Neuronal stem cell (in vitro differentiated cells): ENCODE data around the gene CLNK.

Experiments
- DNase-seq: peaks from one replicate; pipeline ENCODE4 v3.0.0-alpha.2; 2013; ENCODE audit warnings: low spot score
- H2AFZ ChIP-seq: one replicate; pipeline ENCODE4 v1.6.1; 2013; ENCODE audit warnings: mild to moderate bottlenecking, low read length, inconsistent platforms
- H2AK5ac ChIP-seq: 2 replicates; pipeline ENCODE4 v1.6.1; 2013; ENCODE audit warnings: low read depth, mild to moderate bottlenecking, inconsistent platforms, low read length, moderate library complexity, mixed read lengths
- H2BK120ac ChIP-seq: 2 replicates; pipeline ENCODE4 v1.6.1; 2013; ENCODE audit warnings: low read depth, mild to moderate bottlenecking, inconsistent platforms, low read length, moderate library complexity, mixed read lengths
- H2BK12ac ChIP-seq: one replicate; pipeline ENCODE4 v1.6.1; 2013; ENCODE audit warnings: low read length, inconsistent platforms
- H2BK15ac ChIP-seq: 2 replicates; pipeline ENCODE4 v1.6.1; 2013; ENCODE audit warnings: mild to moderate bottlenecking, low read length, inconsistent platforms, mixed read lengths
- H2BK5ac ChIP-seq: one replicate; pipeline ENCODE4 v1.6.1; 2013; ENCODE audit warnings: inconsistent platforms, mild to moderate bottlenecking, low read length, moderate library complexity
- H3K14ac ChIP-seq: one replicate; pipeline ENCODE4 v1.6.1; 2013; ENCODE audit warnings: low read length, inconsistent platforms
- H3K18ac ChIP-seq: 2 replicates; pipeline ENCODE4 v1.6.1; 2013; ENCODE audit warnings: low read length, inconsistent platforms
- H3K23ac ChIP-seq: 2 replicates; pipeline ENCODE4 v1.6.1; 2013; ENCODE audit warnings: low read depth, mild to moderate bottlenecking, mixed read lengths, low read length, inconsistent platforms; ENCODE audit not compliant: poor library complexity
- H3K27ac ChIP-seq: replicated peaks from 3 replicates; pipeline ENCODE4 v1.5.1; 2013; ENCODE audit warnings: low read length, inconsistent platforms
- H3K27me3 ChIP-seq, 3 experiments: 2 replicates each; pipeline ENCODE4 v1.6.1; 2013; ENCODE audit warnings: low read length in 3 of 3, mild to moderate bottlenecking in 2 of 3, inconsistent platforms in 1 of 3, low read depth in 1 of 3, mixed read lengths in 1 of 3, moderate library complexity in 1 of 3; ENCODE audit not compliant: control insufficient read depth in 3 of 3, insufficient read depth in 3 of 3
- H3K36me3 ChIP-seq, 2 donors: replicated peaks in 1 of 2; 2 replicates each; pipeline ENCODE4 v1.6.1; 2013; ENCODE audit warnings: low read length in 2 of 2; ENCODE audit not compliant: control insufficient read depth in 2 of 2, insufficient read depth in 2 of 2
- H3K4ac ChIP-seq: 2 replicates; pipeline ENCODE4 v1.6.1; 2013; ENCODE audit warnings: inconsistent platforms, mild to moderate bottlenecking, low read length, moderate library complexity
- H3K4me1 ChIP-seq, 2 donors: 1 replicate in 1 of 2; 2 replicates in 1 of 2; pipeline ENCODE4 v1.6.1; 2013; ENCODE audit warnings: low read length in 2 of 2, low read depth in 1 of 2; ENCODE audit not compliant: control insufficient read depth in 2 of 2, insufficient read depth in 1 of 2
- H3K4me2 ChIP-seq: one replicate; pipeline ENCODE4 v1.6.1; 2013; ENCODE audit warnings: mild to moderate bottlenecking, low read length, inconsistent platforms; ENCODE audit not compliant: insufficient read depth, poor library complexity, severe bottlenecking
- H3K4me3 ChIP-seq, 2 donors: 2 replicates each; pipeline ENCODE4 v1.5.1; 2013; ENCODE audit warnings: low read length in 2 of 2, mild to moderate bottlenecking in 2 of 2, inconsistent platforms in 1 of 2, moderate library complexity in 1 of 2
- H3K79me1 ChIP-seq: one replicate; pipeline ENCODE4 v1.6.1; 2013; ENCODE audit warnings: low read depth, mild to moderate bottlenecking, inconsistent platforms, low read length, moderate library complexity
- H3K9ac ChIP-seq: one replicate; pipeline ENCODE4 v1.6.1; 2013; ENCODE audit warnings: mild to moderate bottlenecking, low read depth, low read length, inconsistent platforms; ENCODE audit not compliant: poor library complexity
- H3K9me3 ChIP-seq, 2 donors: replicated peaks in 1 of 2; 2 replicates each; pipeline versions ENCODE3 to v1.6.1; 2013; ENCODE audit warnings: low read length in 2 of 2, mild to moderate bottlenecking in 2 of 2, inconsistent platforms in 1 of 2, low read depth in 1 of 2, mixed read lengths in 1 of 2, moderate library complexity in 1 of 2; ENCODE audit not compliant: control insufficient read depth in 2 of 2, insufficient read depth in 1 of 2
- H4K8ac ChIP-seq: one replicate; pipeline ENCODE4 v1.6.1; 2013; ENCODE audit warnings: low read depth, mild to moderate bottlenecking, inconsistent platforms, low read length, moderate library complexity
- H4K91ac ChIP-seq: one replicate; pipeline ENCODE4 v1.6.1; 2013; ENCODE audit warnings: low read length, low read depth, mild to moderate bottlenecking, inconsistent platforms; ENCODE audit not compliant: poor library complexity
- WGBS, 2 donors: extraction: QIAGEN DNeasy Blood & Tissue Kit; methylation state at CpG; one replicate each; pipeline ENCODE4 v1.1.7; 2013; ENCODE audit warnings: missing lambda C conversion rate in 2 of 2, mixed read lengths in 1 of 2; ENCODE audit not compliant: insufficient read length in 2 of 2, insufficient replicate concordance in 1 of 2; ENCODE audit errors: extremely low coverage in 2 of 2; 5-methylcytosine and 5-hydroxymethylcytosine counted together

The CLNK gene

GRCh38 chr4:10448991-10449390 is 235.6 kb downstream of the CLNK start:
- no peak overlapping the region for H3K14ac ChIP-seq
- no peaks in the 10 kb centered on the region for H3K27me3 ChIP-seq
- no peak overlapping the region for H3K23ac ChIP-seq
- H3K4me1 ChIP-seq, result no peaks in the 10 kb centered on the region
- no peak overlapping the region for H4K91ac ChIP-seq
- H4K8ac ChIP-seq, result no peak overlapping the region
- H3K27ac ChIP-seq, result no peak overlapping the region
- H3K18ac ChIP-seq, result no peak overlapping the region
- H2BK12ac ChIP-seq, result no peak overlapping the region
- H3K4ac ChIP-seq, result no peak overlapping the region
- no peak overlapping the region for H3K4me3 ChIP-seq
- H3K4me2 ChIP-seq, result no peak overlapping the region
- no peak overlapping the region for H3K9ac ChIP-seq
- H3K36me3 ChIP-seq, result peaks cover 53 to 92% of the 10 kb centered on the region in 2 donors
- H2BK15ac ChIP-seq, result no peak overlapping the region
- no peak for DNase-seq
- no CpG with 5 or more reads among the region's 5 CpGs for WGBS, 2 donors
- no peak overlapping the region for H2AK5ac ChIP-seq
- H2AFZ ChIP-seq, result no peak overlapping the region
- peaks cover 46 to 51% of the 10 kb centered on the region in 2 donors for H3K9me3 ChIP-seq
- H2BK5ac ChIP-seq, result no peak overlapping the region
- peaks cover 9% of the 10 kb centered on the region for H3K79me1 ChIP-seq
- no peak overlapping the region for H2BK120ac ChIP-seq

GRCh38 chr4:10442976-10443375 is 241.6 kb downstream of the CLNK start:
- no peak for DNase-seq

GRCh38 chr4:10441512-10441911 is 243.1 kb downstream of the CLNK start:
- no peak overlapping the region for H3K4ac ChIP-seq
- H3K27ac ChIP-seq, result no peak overlapping the region
- no peaks in the 10 kb centered on the region for H3K4me1 ChIP-seq
- no peak overlapping the region for H2BK15ac ChIP-seq
- H2AFZ ChIP-seq, result no peak overlapping the region
- H4K91ac ChIP-seq, result no peak overlapping the region
- no CpG with 5 or more reads among the region's 4 CpGs for WGBS, 2 donors
- peaks cover 25 to 41% of the 10 kb centered on the region in 2 donors for H3K36me3 ChIP-seq
- no peak overlapping the region for H3K4me2 ChIP-seq
- no peak overlapping the region for H2AK5ac ChIP-seq
- H3K18ac ChIP-seq, result no peak overlapping the region
- no peak overlapping the region for H4K8ac ChIP-seq
- no peak overlapping the region for H3K14ac ChIP-seq
- H3K9me3 ChIP-seq, result peaks cover 28 to 30% of the 10 kb centered on the region in 2 donors
- DNase-seq, result no peak
- H3K27me3 ChIP-seq, result no peaks in the 10 kb centered on the region
- no peak overlapping the region for H2BK5ac ChIP-seq
- no peak overlapping the region for H2BK120ac ChIP-seq
- H3K9ac ChIP-seq, result no peak overlapping the region
- H3K23ac ChIP-seq, result no peak overlapping the region
- no peak overlapping the region for H3K4me3 ChIP-seq
- H3K79me1 ChIP-seq, result no peaks in the 10 kb centered on the region
- H2BK12ac ChIP-seq, result no peak overlapping the region

More at GRCh38 chr4:10442976-10443375, 241.6 kb downstream of the CLNK start:
- H2BK120ac ChIP-seq, result no peak overlapping the region
- H2AK5ac ChIP-seq, result no peak overlapping the region
- H2AFZ ChIP-seq, result no peak overlapping the region
- no peak overlapping the region for H3K18ac ChIP-seq
- H3K79me1 ChIP-seq, result peaks cover 5% of the 10 kb centered on the region
- no peak overlapping the region for H4K91ac ChIP-seq
- peaks cover 34 to 39% of the 10 kb centered on the region in 2 donors for H3K9me3 ChIP-seq
- H2BK12ac ChIP-seq, result no peak overlapping the region
- no peaks in the 10 kb centered on the region for H3K27me3 ChIP-seq
- no peak overlapping the region for H3K4me3 ChIP-seq
- no peak overlapping the region for H4K8ac ChIP-seq
- no peak overlapping the region for H2BK15ac ChIP-seq
- no peak overlapping the region for H3K23ac ChIP-seq
- H3K4me2 ChIP-seq, result no peak overlapping the region
- H3K9ac ChIP-seq, result no peak overlapping the region
- H3K36me3 ChIP-seq, result peaks cover 31 to 50% of the 10 kb centered on the region in 2 donors
- H2BK5ac ChIP-seq, result no peak overlapping the region
- no CpG with 5 or more reads among the region's 5 CpGs for WGBS, 2 donors
- no peaks in the 10 kb centered on the region for H3K4me1 ChIP-seq
- no peak overlapping the region for H3K14ac ChIP-seq
- no peak overlapping the region for H3K27ac ChIP-seq
- H3K4ac ChIP-seq, result no peak overlapping the region

GRCh38 chr4:10438924-10439323 is 245.6 kb downstream of the CLNK start:
- Histone ChIP-seq H3K27me3 (no peaks in the 10 kb centered on the region), H2AFZ (no peak overlapping the region), H3K9me3 (peaks cover 5 to 9% of the 10 kb centered on the region in 2 donors), H2BK5ac (no peak overlapping the region), H4K8ac (no peak overlapping the region), H3K23ac (no peak overlapping the region), H3K14ac (no peak overlapping the region), H3K27ac (no peak overlapping the region), H2BK12ac (no peak overlapping the region), H3K4me3 (no peak overlapping the region), H3K36me3 (peaks cover 4 to 15% of the 10 kb centered on the region in 2 donors), H3K4me2 (no peak overlapping the region), H3K79me1 (no peaks in the 10 kb centered on the region), H3K4me1 (no peaks in the 10 kb centered on the region), H2BK120ac (no peak overlapping the region), H3K18ac (no peak overlapping the region), H2BK15ac (no peak overlapping the region), H4K91ac (no peak overlapping the region), H3K4ac (no peak overlapping the region), H3K9ac (no peak overlapping the region), H2AK5ac (no peak overlapping the region)
- DNase-seq, result no peak
- no CpG with 5 or more reads among the region's 1 CpG for WGBS, 2 donors
